GM12801 (cell line): ENCODE results near the gene CHAF1A.

Experiments
- TF ChIP-seq, protein P1 (sequence below): IDR thresholded peaks from one replicate; pipeline ENCODE4 v1.5.1; 2011; ENCODE audit warnings: control low read depth; ENCODE audit not compliant: insufficient read length; ENCODE audit errors: extremely low read depth

The CHAF1A gene

DNA sequence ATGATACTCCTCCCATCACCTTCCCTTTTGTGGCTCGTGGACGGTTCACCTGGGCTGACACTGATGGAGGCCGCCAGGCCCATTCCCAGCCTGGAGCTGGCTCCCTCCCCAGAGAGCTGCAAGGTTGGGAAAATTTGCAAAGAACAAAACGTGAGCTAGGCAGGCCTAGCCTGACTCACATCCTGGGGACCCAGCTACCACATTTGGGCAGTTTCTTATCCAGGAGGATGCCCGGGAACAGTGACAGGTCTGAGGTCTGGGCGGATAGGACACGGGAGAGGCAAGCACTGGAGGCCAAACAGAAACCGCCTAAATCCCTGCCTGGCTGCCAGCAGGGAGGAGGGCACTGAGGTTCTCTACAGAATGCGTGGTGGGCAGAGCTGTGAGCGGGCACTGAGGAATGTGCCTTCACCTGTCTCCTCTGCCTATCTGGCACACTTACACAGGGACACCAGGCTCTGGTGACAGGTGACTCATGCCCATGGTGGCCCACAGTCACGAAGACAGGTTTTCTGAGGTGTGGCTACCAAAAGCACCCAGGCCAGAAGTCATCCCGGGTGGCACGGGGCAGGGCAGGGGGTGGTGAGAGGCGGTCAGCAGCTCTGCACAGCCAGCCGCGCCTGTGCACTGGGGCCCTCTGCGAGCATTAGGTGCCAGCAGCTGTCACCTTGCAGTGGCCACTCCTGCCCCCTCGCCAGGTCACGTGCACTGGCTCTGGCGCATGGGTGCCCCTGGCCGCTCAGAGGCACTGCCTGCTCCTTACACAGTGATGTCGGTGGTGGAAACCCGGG, 25.3 kb upstream of the CHAF1A start:
- TF ChIP-seq, protein P1, sequence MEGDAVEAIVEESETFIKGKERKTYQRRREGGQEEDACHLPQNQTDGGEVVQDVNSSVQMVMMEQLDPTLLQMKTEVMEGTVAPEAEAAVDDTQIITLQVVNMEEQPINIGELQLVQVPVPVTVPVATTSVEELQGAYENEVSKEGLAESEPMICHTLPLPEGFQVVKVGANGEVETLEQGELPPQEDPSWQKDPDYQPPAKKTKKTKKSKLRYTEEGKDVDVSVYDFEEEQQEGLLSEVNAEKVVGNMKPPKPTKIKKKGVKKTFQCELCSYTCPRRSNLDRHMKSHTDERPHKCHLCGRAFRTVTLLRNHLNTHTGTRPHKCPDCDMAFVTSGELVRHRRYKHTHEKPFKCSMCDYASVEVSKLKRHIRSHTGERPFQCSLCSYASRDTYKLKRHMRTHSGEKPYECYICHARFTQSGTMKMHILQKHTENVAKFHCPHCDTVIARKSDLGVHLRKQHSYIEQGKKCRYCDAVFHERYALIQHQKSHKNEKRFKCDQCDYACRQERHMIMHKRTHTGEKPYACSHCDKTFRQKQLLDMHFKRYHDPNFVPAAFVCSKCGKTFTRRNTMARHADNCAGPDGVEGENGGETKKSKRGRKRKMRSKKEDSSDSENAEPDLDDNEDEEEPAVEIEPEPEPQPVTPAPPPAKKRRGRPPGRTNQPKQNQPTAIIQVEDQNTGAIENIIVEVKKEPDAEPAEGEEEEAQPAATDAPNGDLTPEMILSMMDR, result no peak

GRCh38 chr19:4378886-4379285, 23.6 kb upstream of the CHAF1A start:
- TF ChIP-seq, protein P1, result no peak

DNA sequence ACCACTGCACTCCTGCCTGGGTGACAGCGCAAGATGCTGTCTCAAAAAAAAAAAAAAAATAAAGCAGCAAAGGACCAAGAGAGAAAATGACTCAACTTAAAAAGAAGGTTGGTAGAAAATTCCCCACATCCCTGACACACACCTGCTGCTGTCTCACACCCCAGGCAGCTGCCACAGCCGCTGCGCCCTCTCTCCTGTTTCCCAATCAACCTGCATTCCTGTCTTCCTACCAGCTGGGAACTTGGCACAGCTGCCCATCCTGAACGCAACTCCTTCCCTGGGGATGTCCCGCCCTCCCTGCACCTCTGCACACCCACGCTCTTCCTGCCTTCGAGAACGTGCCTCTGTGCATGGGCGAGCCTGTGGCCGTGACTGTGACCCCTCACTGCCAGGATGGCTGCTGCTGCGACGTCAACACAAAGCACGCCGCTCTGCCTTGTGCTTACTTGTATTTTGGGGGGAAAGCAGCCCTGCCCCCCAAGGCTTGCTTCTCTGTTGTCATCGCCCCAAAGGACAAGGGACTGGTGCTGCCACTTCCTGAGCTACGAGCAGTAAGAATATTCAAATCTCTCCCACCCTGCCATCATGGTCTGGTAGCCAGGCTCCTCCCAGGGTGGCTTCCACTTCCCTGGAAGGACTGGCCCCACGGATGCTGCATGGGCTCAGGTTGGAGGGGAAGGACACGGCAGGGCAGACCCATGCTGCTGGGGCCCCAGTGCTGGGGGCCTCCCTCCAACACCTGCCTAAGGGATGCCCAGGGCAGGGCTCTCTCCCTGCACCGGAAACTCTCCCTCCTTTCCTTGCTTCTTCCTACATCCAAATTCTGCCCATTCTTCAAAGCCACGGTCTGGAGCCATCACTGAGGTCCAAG, 22.8 kb upstream of the CHAF1A start:
- TF ChIP-seq, protein P1, result no peak

- TF ChIP-seq, protein P1, result no peak
These were observed 22.1 kb upstream of the CHAF1A start for GRCh38 chr19:4380254-4380727.

DNA sequence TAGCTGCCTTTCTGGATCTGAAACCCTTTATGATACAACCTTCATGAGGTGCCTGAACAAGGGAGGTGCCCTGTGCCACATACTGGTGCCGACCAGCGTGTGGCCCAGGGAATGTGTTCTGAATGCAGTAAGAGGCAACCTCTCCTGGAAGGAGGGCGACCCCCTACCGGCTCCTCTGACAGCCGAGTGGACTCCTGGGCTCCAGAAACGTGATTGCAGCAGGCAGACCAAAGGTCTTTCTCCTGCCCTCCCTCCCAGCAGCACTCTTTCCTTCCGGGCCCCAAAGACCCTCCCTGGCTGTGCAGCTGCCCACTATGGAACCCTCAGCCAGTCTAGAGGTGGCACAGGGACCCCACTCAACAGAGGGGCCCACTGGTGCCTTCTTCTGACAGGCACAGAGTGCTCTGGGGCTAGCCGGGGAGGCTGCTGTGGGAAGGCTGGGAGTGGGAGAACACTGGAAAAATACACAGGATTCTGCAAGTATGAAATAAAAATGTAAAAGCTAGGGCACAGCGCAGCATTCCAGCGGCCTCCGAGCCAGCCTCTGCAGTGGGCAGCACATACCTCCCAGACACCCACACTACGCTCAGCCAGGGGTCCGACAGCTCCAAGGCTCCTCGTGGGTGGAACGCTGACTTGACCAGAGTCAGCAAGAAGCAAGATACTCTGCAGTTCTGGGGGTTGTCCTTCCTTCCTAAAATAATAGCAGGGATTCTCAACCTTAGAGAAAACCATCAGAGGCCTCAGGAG, 17.0 kb upstream of the CHAF1A start:
- TF ChIP-seq, protein P1, result no peak

GRCh38 chr19:4386041-4386782, 16.2 kb upstream of the CHAF1A start:
- TF ChIP-seq, protein P1, result no peak
